Sigmoid colon (tissue), 7 donors: Measurements from ENCODE around the gene ADARB1. TPM values are rescaled to one million over a fixed set of nuclear protein-coding genes. Genes with fewer than 3 reads are reported as not detected.

Experiments
- DNase-seq: peaks from one replicate; pipeline ENCODE4 v3.0.0-alpha.2; 2019
- H3K27ac ChIP-seq, 4 donors: fragments of 200-600 bp; sonication (generic); one replicate each; pipeline ENCODE4 v1.5.1; 2016 to 2019; ENCODE audit warnings: mild to moderate bottlenecking in 1 of 4
- H3K27me3 ChIP-seq, 3 donors: fragments of 200-600 bp; sonication (generic); one replicate each; pipeline ENCODE4 v1.5.1; 2019; ENCODE audit warnings: mild to moderate bottlenecking in 1 of 3
- H3K36me3 ChIP-seq, 4 donors: fragments of 200-600 bp; sonication (generic); one replicate each; pipeline ENCODE4 v1.5.1; 2016 to 2019
- H3K4me1 ChIP-seq, 4 donors: fragments of 200-600 bp; sonication (generic); one replicate each; pipeline ENCODE4 v1.5.1; 2017 to 2019
- H3K4me3 ChIP-seq, 4 donors: fragments of 200-600 bp; sonication (generic); one replicate each; pipeline ENCODE4 v1.5.1; 2017 to 2019; ENCODE audit warnings: mild to moderate bottlenecking in 2 of 4, moderate library complexity in 1 of 4
- H3K9me3 ChIP-seq, 4 donors: fragments of 200-600 bp in 3 of 4; sonication (generic) in 3 of 4; one replicate each; pipeline versions ENCODE4 v1.5.1 to v1.6.1; 2013 to 2019
- CTCF ChIP-seq, 4 experiments: fragments of 450-650 bp in 3 of 4; fragments of 200-600 bp in 1 of 4; IDR thresholded peaks; one replicate each; pipeline ENCODE4 v1.5.1; 2016 to 2019; ENCODE audit warnings: antibody characterized with exemption in 4 of 4, mild to moderate bottlenecking in 3 of 4, moderate library complexity in 2 of 4
- EP300 ChIP-seq, 4 donors: sonication (generic); formaldehyde crosslinking; IDR thresholded peaks; one replicate each; pipeline ENCODE4 v1.6.1; 2017; ENCODE audit warnings: antibody characterized with exemption in 4 of 4
- POLR2A ChIP-seq, 2 donors: fragments of 450-650 bp; IDR thresholded peaks; one replicate each; pipeline ENCODE4 v1.6.1; 2016; ENCODE audit warnings: antibody characterized with exemption in 2 of 2, mild to moderate bottlenecking in 2 of 2, moderate library complexity in 2 of 2
- POLR2AphosphoS5 ChIP-seq, 4 donors: sonication (generic); formaldehyde crosslinking; IDR thresholded peaks; one replicate each; pipeline ENCODE4 v1.6.1; 2017; ENCODE audit warnings: antibody characterized with exemption in 4 of 4
- WGBS, 2 donors: extraction: QIAGEN DNeasy Blood & Tissue Kit; methylation state at CpG; one replicate each; pipeline ENCODE4 v1.1.7; 2013; 5-methylcytosine and 5-hydroxymethylcytosine counted together
- intact Hi-C: fragments of 100-400 bp; cut with DNase I; formaldehyde crosslinking; loops from one replicate; pipeline ENCODE4 v1.15.1; 2023
- polyA plus RNA-seq, 3 donors: library from polyadenylated mRNA; stranded (reverse); fragments of 200-250 nt; gene quantifications; one replicate each; pipeline ENCODE4 v1.2.3, GENCODE V29; 2013
- total RNA-seq, 4 donors: library from RNA; depleted of rRNA; stranded (reverse); fragments of >200 nt; gene quantifications; one replicate each; pipeline ENCODE4 v1.1.0, GENCODE V29; 2016
- donor health status: healthy with polysubstance abuse.
- donor health status: Bipolar disorder and iron deficiency.
- donor health status: healthy.

ADARB1 gene
- total and polyA plus RNA-seq, 7 donors, result 0.92 to 102 (median 41.3) TPM

- Histone ChIP-seq H3K4me3 (no peak overlapping the region), H3K36me3 (peaks cover 0 to 25% (median 0%) of the 10 kb centered on the region in 4 donors), H3K27me3 (no peaks in the 10 kb centered on the region), H3K27ac (peak overlapping the region in 1 of 4 donors; percentile 17), H3K9me3 (no peaks in the 10 kb centered on the region), H3K4me1 (peaks cover 0 to 37% (median 36%) of the 10 kb centered on the region in 4 donors)
- no peak for DNase-seq
- TF ChIP-seq EP300 (IDR thresholded peaks at IDR 0.05) (no peak), POLR2AphosphoS5 (IDR thresholded peaks at IDR 0.05) (no peak), CTCF (IDR thresholded peaks at IDR 0.05) (no peak), POLR2A (IDR thresholded peaks at IDR 0.05) (no peak)
- intact Hi-C loops, result loop anchor here (10.0 kb wide), 1 partner anchor 75 kb away; no protein-coding TSS in a partner anchor
- 70 to 72% methylated on average over 6 of the region's 6 CpGs for WGBS, 2 donors
These were observed 95.3 kb downstream of the ADARB1 start for GRCh38 chr21:45169682-45170081.

GRCh38 chr21:45170987-45171386, 96.6 kb downstream of the ADARB1 start:
- Histone ChIP-seq H3K4me3 (no peak overlapping the region), H3K36me3 (peaks cover 0 to 30% (median 2%) of the 10 kb centered on the region in 4 donors), H3K27me3 (no peaks in the 10 kb centered on the region), H3K4me1 (peaks cover 0 to 36% (median 32%) of the 10 kb centered on the region in 4 donors), H3K27ac (no peak overlapping the region), H3K9me3 (no peaks in the 10 kb centered on the region)
- 95 to 98% methylated on average over 8 of the region's 8 CpGs for WGBS, 2 donors
- TF ChIP-seq POLR2AphosphoS5 (IDR thresholded peaks at IDR 0.05) (no peak), CTCF (IDR thresholded peaks at IDR 0.05) (no peak), EP300 (IDR thresholded peaks at IDR 0.05) (no peak), POLR2A (IDR thresholded peaks at IDR 0.05) (no peak)
- intact Hi-C loops, result no loop called here
- DNase-seq, result peak; percentile 37

- Histone ChIP-seq H3K36me3 (peaks cover 9 to 45% (median 13%) of the 10 kb centered on the region in 4 donors), H3K27me3 (no peaks in the 10 kb centered on the region), H3K4me3 (no peak overlapping the region), H3K27ac (no peak overlapping the region), H3K4me1 (peaks cover 0 to 24% (median 22%) of the 10 kb centered on the region in 4 donors), H3K9me3 (no peaks in the 10 kb centered on the region)
- no peak for DNase-seq
- WGBS, 2 donors, result 95 to 97% methylated on average over 10 of the region's 10 CpGs
- no peak for TF ChIP-seq POLR2A (IDR thresholded peaks at IDR 0.05)
- TF ChIP-seq EP300 (IDR thresholded peaks at IDR 0.05), result no peak
- no peak for TF ChIP-seq POLR2AphosphoS5 (IDR thresholded peaks at IDR 0.05)
- TF ChIP-seq CTCF (IDR thresholded peaks at IDR 0.05), result no peak
- intact Hi-C loops, result no loop called here
These were observed 98.0 kb downstream of the ADARB1 start for GRCh38 chr21:45172420-45172819.

- no peak for TF ChIP-seq CTCF (IDR thresholded peaks at IDR 0.05)
- TF ChIP-seq EP300 (IDR thresholded peaks at IDR 0.05), result no peak
- no peak for TF ChIP-seq POLR2AphosphoS5 (IDR thresholded peaks at IDR 0.05)
- TF ChIP-seq POLR2A (IDR thresholded peaks at IDR 0.05), result no peak
- H3K9me3 ChIP-seq, result no peaks in the 10 kb centered on the region
- no peak overlapping the region for H3K27ac ChIP-seq
- H3K27me3 ChIP-seq, result no peaks in the 10 kb centered on the region
- 94 to 95% methylated on average over 12 of the region's 12 CpGs for WGBS, 2 donors
- DNase-seq, result no peak
- no peaks in the 10 kb centered on the region for H3K4me1 ChIP-seq
- H3K36me3 ChIP-seq, result peaks cover 9 to 75% (median 15%) of the 10 kb centered on the region in 4 donors
- no peak overlapping the region for H3K4me3 ChIP-seq
- intact Hi-C loops, result no loop called here
These were observed 101.1 kb downstream of the ADARB1 start for GRCh38 chr21:45175326-45176095.
